GM19238 (cell line): ENCODE measurements around the gene CDC123.

Source experiments
- DNase-seq: peaks from one replicate; pipeline ENCODE4 v3.0.0; 2011; ENCODE audit warnings: low spot score; ENCODE audit not compliant: insufficient read length

Gene CDC123

GRCh38 chr10:12299222-12299965 lies 103.4 kb downstream of the CDC123 start:
- no peak for DNase-seq
